Glutamatergic neuron (in vitro differentiated cells): Measurements from ENCODE around the gene GLS. TPM values are rescaled to one million over a fixed set of nuclear protein-coding genes. Genes with fewer than 3 reads are reported as not detected.
A peak's percentile ranks its signal among the peaks of the same experiment; 100 is the strongest.
"Not testable (repeated sequence)": the region's sequence is repeated elsewhere in the genome, so short reads cannot be mapped to it uniquely, and the experiment has no call there.

Experiments used
- DNase-seq: peaks from one replicate; pipeline ENCODE4 v3.0.0; 2022
- H3K27ac Mint-ChIP-seq: one replicate; pipeline ENCODE4 v1.8.0; 2020; ENCODE audit warnings: mild to moderate bottlenecking, mixed read lengths, inconsistent platforms; ENCODE audit not compliant: unreplicated experiment
- H3K27me3 Mint-ChIP-seq: one replicate; pipeline ENCODE4 v1.8.0; 2020; ENCODE audit warnings: mild to moderate bottlenecking, moderate library complexity, mixed read lengths, inconsistent platforms; ENCODE audit not compliant: unreplicated experiment
- H3K36me3 Mint-ChIP-seq: one replicate; pipeline ENCODE4 v1.8.0; 2020; ENCODE audit warnings: mild to moderate bottlenecking, mixed read lengths, inconsistent platforms; ENCODE audit not compliant: unreplicated experiment
- H3K4me1 Mint-ChIP-seq: one replicate; pipeline ENCODE4 v1.8.0; 2020; ENCODE audit warnings: mild to moderate bottlenecking, low read depth, mixed read lengths, inconsistent platforms; ENCODE audit not compliant: unreplicated experiment
- H3K4me3 Mint-ChIP-seq: one replicate; pipeline ENCODE4 v1.8.0; 2020; ENCODE audit warnings: mild to moderate bottlenecking, mixed read lengths, inconsistent platforms; ENCODE audit not compliant: unreplicated experiment
- H3K9me3 Mint-ChIP-seq: one replicate; pipeline ENCODE4 v1.8.0; 2020; ENCODE audit warnings: mild to moderate bottlenecking, moderate library complexity, mixed read lengths, inconsistent platforms; ENCODE audit not compliant: unreplicated experiment
- CTCF ChIP-seq: fragments of 200-600 bp; sonication (generic); IDR thresholded peaks from one replicate; pipeline ENCODE4 v1.5.0; 2021; ENCODE audit not compliant: partially characterized antibody, unreplicated experiment
- total RNA-seq: library from RNA; stranded (reverse); fragmentation: NEBNext Ultra II Directional; extraction: Animal tissue kit (Norgen Biotek cat#: 25700); gene quantifications from one replicate; pipeline ENCODE4 v1.2.1, GENCODE V29; 2021; ENCODE audit not compliant: unreplicated experiment

GLS gene
- total RNA-seq, 1 donor from 2014 or later: 120 TPM

DNA sequence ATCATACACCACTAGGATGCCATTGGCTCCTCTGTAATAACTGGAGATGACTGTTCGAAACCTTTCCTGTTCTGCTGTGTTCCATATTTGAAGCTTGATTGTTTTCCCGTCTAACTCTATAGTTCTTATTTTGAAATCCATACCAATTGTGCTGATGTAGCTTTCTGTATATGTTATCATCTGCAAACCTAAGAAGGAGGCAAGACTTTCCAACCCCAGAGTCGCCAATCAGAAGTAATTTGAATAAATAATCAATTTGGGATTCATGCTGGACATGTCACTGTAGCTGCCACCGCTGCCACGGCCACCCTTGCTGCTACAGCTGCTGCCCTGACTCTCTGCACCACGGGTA, 112.6 kb downstream of the GLS start:
- Mint-ChIP-seq H3K27ac (no peak overlapping the region), H3K4me3 (no peak overlapping the region)

DNA sequence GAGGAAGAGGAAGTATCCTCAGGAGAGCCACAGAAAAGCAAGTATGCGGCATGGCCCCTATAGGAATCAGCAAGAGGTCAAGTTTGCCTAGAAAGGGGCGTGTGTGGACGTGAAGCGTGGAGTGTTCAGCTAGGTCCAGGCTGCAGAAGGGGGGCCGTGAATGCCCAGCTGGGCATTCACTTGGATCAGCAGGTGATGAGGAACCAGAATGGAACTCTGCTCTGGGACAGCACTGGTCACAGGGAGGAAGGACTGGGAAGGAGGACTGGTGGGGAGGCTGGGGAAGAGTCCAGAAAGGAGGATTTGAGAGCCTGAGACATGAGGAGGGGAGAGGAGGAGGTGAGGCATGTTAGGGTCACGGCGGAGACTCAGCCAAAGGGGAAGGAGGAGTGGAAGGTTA, 113.5 kb downstream of the GLS start:
- H3K4me3 Mint-ChIP-seq: no peak overlapping the region
- H3K36me3 Mint-ChIP-seq: peaks cover 7% of the 10 kb centered on the region
- no peak for TF ChIP-seq CTCF
- no peak for DNase-seq
- no peak overlapping the region for H3K27ac Mint-ChIP-seq
- H3K4me1 Mint-ChIP-seq: no peaks in the 10 kb centered on the region
- no peaks in the 10 kb centered on the region for H3K27me3 Mint-ChIP-seq
- H3K9me3 Mint-ChIP-seq: no peaks in the 10 kb centered on the region

More for the DNA sequence above, 112.6 kb downstream of the GLS start:
- H3K4me1 Mint-ChIP-seq: no peaks in the 10 kb centered on the region
- H3K27me3 Mint-ChIP-seq: no peaks in the 10 kb centered on the region
- DNase-seq: no peak
- peaks cover 7% of the 10 kb centered on the region for H3K36me3 Mint-ChIP-seq
- no peaks in the 10 kb centered on the region for H3K9me3 Mint-ChIP-seq
- TF ChIP-seq CTCF: no peak

DNA sequence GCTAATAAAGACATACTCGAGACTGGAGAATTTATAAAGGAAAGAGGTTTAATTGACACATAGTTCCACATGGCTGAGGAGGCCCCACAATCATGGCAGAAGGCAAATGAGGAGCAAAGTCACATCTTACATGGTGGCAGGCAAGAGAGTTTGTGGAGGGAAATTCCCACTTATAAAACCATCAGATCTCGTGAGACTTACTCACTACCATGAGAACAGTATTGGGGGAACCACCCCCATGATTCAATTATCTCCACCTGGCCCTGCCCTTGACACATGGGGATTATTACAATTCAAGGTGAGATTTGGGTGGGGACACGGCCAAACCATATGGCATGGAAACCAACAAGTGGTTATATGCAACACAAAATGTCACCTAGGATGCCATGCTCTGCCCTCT, 114.7 kb downstream of the GLS start:
- not testable (repeated sequence) for H3K27ac Mint-ChIP-seq

GRCh38 chr2:190996338-190996946, 115.8 kb downstream of the GLS start:
- DNase-seq: peak; percentile 34
- Mint-ChIP-seq H3K36me3 (peaks cover 7% of the 10 kb centered on the region), H3K4me1 (no peaks in the 10 kb centered on the region), H3K27me3 (no peaks in the 10 kb centered on the region), H3K4me3 (no peak overlapping the region), H3K27ac (no peak overlapping the region), H3K9me3 (no peaks in the 10 kb centered on the region)
- TF ChIP-seq CTCF: peak; percentile 51

More for the DNA sequence above, 114.7 kb downstream of the GLS start:
- DNase-seq, H3K9me3 Mint-ChIP-seq, H3K4me3 Mint-ChIP-seq, H3K4me1 Mint-ChIP-seq, H3K36me3 Mint-ChIP-seq, H3K27me3 Mint-ChIP-seq: not testable (repeated sequence)

DNA sequence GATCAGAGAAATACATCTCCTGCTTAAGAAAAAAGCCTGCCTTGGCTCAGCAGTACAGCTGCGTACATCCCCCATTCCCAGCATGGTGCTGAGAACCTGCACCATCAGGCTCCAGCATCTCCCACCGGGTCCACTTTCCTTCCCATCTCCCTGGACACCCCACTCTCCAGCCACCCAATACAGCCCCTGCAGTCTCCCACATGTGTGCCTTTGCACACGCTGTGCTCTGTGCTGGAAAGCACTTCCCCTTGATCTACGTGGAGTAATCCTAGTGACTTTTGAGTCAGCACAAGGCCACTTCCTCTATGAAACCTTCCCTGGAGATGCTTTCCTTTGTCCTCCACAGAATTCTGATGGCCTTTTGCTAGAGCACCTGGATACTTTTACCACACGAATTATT, 116.3 kb downstream of the GLS start:
- Mint-ChIP-seq H3K27ac (no peak overlapping the region), H3K4me3 (no peak overlapping the region), H3K36me3 (peaks cover 7% of the 10 kb centered on the region), H3K9me3 (no peaks in the 10 kb centered on the region), H3K4me1 (no peaks in the 10 kb centered on the region), H3K27me3 (no peaks in the 10 kb centered on the region)
- TF ChIP-seq CTCF: no peak
- no peak for DNase-seq
